HG02943 (cell line): ENCODE measurements around the gene ELOVL3.
A peak's percentile ranks its signal among the peaks of the same experiment; 100 is the strongest.

Source experiments
- ATAC-seq: cut with Tn5 transposase; IDR thresholded peaks from one replicate; pipeline ENCODE4 v1.9.1; 2021; ENCODE audit warnings: mild to moderate bottlenecking, low read depth, moderate library complexity; ENCODE audit not compliant: unreplicated experiment

ELOVL3 gene

GRCh38 chr10:102226542-102226870, 407 bp downstream of the ELOVL3 start:
- ATAC-seq = no peak

DNA sequence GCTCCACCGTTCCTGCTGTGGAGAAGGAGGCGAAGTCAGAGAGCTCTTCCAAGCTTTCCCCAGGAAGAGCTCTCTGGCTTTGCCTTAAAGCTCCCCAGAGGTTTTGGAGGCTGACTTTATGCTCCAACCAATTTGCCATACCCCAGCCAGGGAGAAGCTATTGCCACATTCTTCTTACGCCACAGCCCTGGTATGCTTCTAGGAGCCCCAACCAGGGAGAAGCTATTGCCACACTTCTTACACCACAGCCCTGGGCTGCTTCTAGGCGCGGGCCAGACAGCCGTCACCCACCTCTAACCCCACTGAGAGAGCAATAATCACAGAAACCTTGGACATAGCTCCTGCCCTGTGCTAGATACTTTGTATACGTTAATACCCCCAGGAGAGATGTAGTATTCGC, 951 bp downstream of the ELOVL3 start:
- ATAC-seq = no peak

DNA sequence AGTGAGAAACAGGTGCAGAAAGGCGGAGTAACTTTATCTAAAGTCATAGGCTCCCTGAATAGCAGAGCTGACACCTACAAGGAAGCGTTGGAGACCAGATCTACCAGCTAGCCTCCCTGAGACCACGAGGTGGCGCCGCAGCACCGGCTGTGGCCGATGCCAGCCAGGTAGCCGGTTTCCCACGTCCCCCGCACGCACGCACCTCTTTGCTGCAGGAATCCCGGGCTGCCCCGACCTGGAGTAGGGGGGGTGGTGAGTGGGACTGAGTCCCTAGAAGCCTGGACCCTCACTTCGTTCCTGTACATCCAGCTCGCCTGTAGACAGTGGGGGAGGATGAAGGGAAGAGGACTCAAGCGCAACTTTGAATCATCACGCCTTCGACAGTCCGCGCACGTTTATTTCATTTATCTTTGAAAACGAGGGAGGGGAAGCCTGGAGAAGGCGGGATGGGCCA, 3.7 kb downstream of the ELOVL3 start:
- no peak for ATAC-seq

DNA sequence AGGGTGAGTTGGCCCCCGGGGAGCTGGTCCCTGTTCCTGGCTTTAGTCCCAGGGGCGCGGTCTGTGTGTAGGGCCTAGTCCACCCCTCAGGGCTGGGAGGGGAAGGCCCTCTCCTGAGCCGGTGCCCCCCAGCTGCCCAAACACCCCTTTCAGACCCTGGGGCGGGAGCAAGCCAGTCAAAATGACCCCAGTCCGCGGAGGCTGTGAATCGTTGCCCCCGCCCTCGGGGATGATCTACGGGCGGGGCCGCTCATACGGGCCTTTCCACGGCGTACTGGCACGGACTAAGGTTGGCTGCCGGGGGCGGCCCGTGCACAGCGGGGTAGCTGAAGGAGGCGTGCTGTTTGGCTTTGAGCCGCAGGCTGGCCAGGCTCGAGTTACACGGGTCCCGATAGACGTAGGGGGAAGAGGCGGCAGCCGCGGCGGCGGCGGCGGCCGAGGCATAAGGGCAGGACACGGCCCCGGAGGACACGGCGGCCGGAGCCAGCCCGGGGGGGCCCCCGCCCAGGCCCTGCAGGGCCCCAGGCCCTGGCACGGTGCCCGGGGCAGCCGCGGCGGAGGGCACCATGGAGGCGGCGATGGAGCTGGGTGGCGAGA, 4.3 kb downstream of the ELOVL3 start:
- ATAC-seq = no peak

- ATAC-seq = no peak
These were observed 4.8 kb downstream of the ELOVL3 start for GRCh38 chr10:102230861-102231356.

GRCh38 chr10:102231357-102232318, 5.5 kb downstream of the ELOVL3 start:
- ATAC-seq = no peak

DNA sequence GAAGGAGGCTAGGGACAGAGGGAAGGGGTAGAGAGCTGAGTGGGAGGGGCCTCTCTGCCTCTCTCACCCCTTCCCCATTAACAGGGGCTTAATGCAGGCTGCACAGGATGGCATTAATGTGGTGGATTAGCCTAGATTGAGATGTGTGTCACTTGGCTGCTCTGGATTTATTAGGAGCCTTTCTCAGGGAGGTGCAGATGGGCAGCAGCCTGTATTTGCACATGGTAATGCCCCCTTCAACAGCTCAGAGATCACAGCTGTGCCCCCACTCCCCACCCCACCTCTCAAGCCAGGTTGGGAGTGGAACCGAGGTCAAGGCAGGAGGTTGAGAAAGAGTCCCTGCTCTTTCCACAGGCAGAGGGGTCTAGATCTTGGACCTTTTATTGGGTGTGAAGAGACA, 7.9 kb downstream of the ELOVL3 start:
- no peak for ATAC-seq

GRCh38 chr10:102234888-102235597, 8.9 kb downstream of the ELOVL3 start:
- ATAC-seq = no peak

- ATAC-seq = no peak
These were observed 9.5 kb downstream of the ELOVL3 start for GRCh38 chr10:102235598-102235920.

- no peak for ATAC-seq
These were observed 9.9 kb downstream of the ELOVL3 start for GRCh38 chr10:102236006-102236405.

GRCh38 chr10:102237711-102238252, 11.7 kb downstream of the ELOVL3 start:
- no peak for ATAC-seq

DNA sequence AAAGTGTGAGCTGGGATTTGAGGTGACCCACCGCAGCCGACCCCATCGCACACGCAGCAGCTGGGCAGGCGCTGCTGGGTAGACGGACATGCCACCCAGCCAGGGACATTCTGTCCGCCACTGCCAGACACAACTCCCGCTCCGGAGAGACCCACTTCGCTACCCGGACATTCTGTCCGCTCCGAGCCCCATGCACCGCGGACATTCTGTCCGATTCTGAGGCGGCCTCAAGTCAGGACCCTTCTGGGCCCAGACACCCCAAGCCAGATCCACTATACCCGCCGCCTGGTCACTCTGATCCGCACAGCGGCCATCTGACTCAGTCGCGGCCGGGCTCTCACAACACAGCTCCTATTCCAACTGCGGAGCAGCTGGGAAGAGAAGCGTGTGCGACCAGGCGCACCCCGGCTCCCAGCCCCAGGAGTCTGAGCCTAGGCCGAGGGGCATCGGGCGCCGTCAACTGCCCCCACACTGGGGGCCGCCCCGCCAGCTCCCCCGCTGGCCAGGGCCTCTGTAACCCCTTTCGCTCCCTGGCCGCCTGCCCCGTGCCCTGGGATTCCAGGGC, 14.4 kb downstream of the ELOVL3 start:
- no peak for ATAC-seq

GRCh38 chr10:102241032-102241443, 14.9 kb downstream of the ELOVL3 start:
- ATAC-seq = no peak

GRCh38 chr10:102241444-102242117, 15.5 kb downstream of the ELOVL3 start, which contains the start of gene PITX3:
TSS of gene PITX3 (minus strand) at chr10:102241512. CDS start at chr10:102232080, 9,432 bp downstream.
- ATAC-seq = peak; percentile 38

DNA sequence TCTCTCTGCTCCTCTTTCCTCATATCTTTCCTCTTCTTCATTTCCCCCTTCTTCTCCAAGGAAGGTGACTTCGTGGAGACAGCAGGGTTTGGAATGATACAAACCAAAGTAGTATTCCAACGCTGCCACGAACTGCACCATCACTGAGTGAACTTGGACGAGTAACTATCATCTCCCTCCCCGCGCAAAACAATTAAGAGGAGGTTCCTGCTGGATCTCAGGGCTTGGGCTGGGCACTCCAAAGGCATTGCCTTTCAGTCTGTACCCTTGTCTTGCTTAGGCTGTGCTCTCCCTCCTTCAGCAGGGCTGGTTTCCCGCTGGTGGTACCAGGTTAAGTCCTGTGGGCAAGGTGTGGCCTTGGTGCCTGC, 16.0 kb downstream of the ELOVL3 start:
- ATAC-seq = no peak

- ATAC-seq = no peak
These were observed 17.2 kb downstream of the ELOVL3 start for GRCh38 chr10:102243309-102243708.

DNA sequence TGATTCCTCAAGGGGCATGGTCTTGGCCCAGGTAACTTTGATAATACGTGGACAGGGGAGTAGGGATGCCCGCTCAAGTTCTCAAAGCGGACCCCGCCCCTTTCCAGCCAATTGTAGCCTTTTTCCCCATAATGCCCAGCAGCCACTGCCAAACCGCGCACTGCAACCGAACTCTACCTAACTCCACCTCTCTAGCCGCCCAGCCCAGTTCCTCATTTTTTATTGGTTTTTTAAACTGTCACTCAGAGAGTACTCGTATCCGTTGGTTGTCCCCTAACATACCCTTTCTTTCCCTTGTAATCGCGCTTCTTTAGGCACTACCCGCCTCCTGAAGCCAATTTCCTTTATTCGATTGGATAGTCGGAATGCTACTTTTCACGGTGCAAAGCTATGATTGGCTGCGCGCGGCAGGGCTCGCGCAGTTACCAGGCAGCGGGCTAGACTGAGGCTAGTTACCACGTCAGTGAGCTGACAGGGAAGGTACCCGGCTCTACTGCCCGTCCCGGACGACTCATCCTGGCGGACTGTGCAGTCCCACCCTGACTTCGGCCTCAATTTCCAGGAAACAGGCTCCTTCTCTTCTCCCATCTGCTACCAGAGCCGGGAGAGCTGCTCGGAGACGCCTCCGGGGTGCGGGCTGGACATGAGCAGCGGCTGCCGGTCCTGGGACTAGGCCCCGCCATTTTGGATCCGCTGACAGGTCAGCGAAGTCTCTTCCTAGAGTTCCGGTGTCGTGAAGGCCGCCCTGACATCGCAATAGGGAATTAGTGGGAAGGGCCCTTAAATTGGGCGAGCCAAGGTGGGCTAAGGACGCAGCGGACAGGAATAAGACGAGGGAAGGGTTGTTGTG, 19.2 kb downstream of the ELOVL3 start, which contains the start of gene GBF1:
Gene GBF1, plus strand, starts transcription at position 451 of the 850 bp plus-strand sequence. CDS start 13,407 bp downstream, outside the sequence.
- peak; percentile 91 for ATAC-seq

DNA sequence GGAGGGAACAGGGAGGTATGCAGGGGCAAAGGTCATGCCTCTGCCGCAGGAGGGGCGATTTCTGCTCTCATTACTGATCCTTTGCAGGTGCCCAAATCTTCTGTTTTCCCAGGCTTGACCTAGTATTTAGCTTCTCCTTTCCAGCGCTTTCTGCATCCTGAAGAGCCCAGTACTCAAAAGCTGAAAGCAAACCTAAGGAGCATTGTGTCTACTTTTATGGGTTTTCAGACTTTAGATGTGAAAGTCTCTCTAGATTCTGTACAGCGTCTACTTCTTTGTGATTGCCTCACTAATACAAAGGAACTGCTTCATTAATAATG, 19.8 kb downstream of the ELOVL3 start:
- no peak for ATAC-seq

GRCh38 chr10:102246261-102246660, 20.2 kb downstream of the ELOVL3 start:
- no peak for ATAC-seq
